ENCODE measurements around the gene SERPINA4. TPM values are rescaled to one million over a fixed set of nuclear protein-coding genes. Genes with fewer than 3 reads are reported as not detected.

The SERPINA4 gene
- polyA plus RNA-seq, 3 donors = 1.1 to 76.1 TPM; not detected in 1

- H3K27ac ChIP-seq (ENCODE audit: low read depth, low read length) = no peak overlapping the region
- WGBS, 3 donors = 27 to 80% (median 71%) methylated on average over 7 of the region's 7 CpGs
Observed at GRCh38 chr14:94582199-94582750, 21.0 kb downstream of the SERPINA4 start.

GRCh38 chr14:94582851-94583250, 21.6 kb downstream of the SERPINA4 start:
- H3K27ac ChIP-seq (ENCODE audit: low read depth, low read length) = no peak overlapping the region
- 66 to 94% (median 92%) methylated on average over 3 of the region's 3 CpGs for WGBS, 3 donors

GRCh38 chr14:94583557-94583956, 22.3 kb downstream of the SERPINA4 start:
- WGBS, 3 donors = 86 to 99% (median 93%) methylated on average over 4 of the region's 4 CpGs
- no peak overlapping the region for H3K27ac ChIP-seq (ENCODE audit: low read depth, low read length)

- 77 to 80% (median 80%) methylated on average over 5 of the region's 5 CpGs for WGBS, 3 donors
- H3K27ac ChIP-seq (ENCODE audit: low read depth, low read length) = no peak overlapping the region
Observed at GRCh38 chr14:94584591-94585280, 23.5 kb downstream of the SERPINA4 start.

GRCh38 chr14:94586635-94587034, 25.4 kb downstream of the SERPINA4 start:
- 87 to 89% (median 88%) methylated on average over 4 of the region's 4 CpGs for WGBS, 3 donors
- H3K27ac ChIP-seq (ENCODE audit: low read depth, low read length) = no peak overlapping the region

GRCh38 chr14:94588311-94588710, 27.1 kb downstream of the SERPINA4 start:
- 67 to 84% (median 72%) methylated on average over 4 of the region's 4 CpGs for WGBS, 3 donors

GRCh38 chr14:94591073-94591472, 29.8 kb downstream of the SERPINA4 start:
- no peak overlapping the region for H3K27ac ChIP-seq (ENCODE audit: low read depth, low read length)

More at GRCh38 chr14:94588311-94588710, 27.1 kb downstream of the SERPINA4 start:
- no peak overlapping the region for H3K27ac ChIP-seq (ENCODE audit: low read depth, low read length)

GRCh38 chr14:94591871-94592270, 30.6 kb downstream of the SERPINA4 start:
- 94 to 96% (median 95%) methylated on average over 8 of the region's 8 CpGs for WGBS, 3 donors
- H3K27ac ChIP-seq (ENCODE audit: low read depth, low read length) = no peak overlapping the region

- no peak overlapping the region for H3K27ac ChIP-seq (ENCODE audit: low read depth, low read length)
Observed at GRCh38 chr14:94592457-94592856, 31.2 kb downstream of the SERPINA4 start.

- WGBS, 3 donors = 79 to 90% (median 87%) methylated on average over 3 of the region's 3 CpGs
- H3K27ac ChIP-seq (ENCODE audit: low read depth, low read length) = no peak overlapping the region
Observed at GRCh38 chr14:94593376-94593748, 32.1 kb downstream of the SERPINA4 start.

- 72 to 84% (median 82%) methylated on average over 4 of the region's 4 CpGs for WGBS, 3 donors
- H3K27ac ChIP-seq (ENCODE audit: low read depth, low read length) = no peak overlapping the region
Observed at GRCh38 chr14:94593749-94594431, 32.6 kb downstream of the SERPINA4 start.

- no peak overlapping the region for H3K27ac ChIP-seq (ENCODE audit: low read depth, low read length)
- 86 to 93% (median 91%) methylated on average over 7 of the region's 7 CpGs for WGBS, 3 donors
Observed at GRCh38 chr14:94594441-94594840, 33.2 kb downstream of the SERPINA4 start.

GRCh38 chr14:94595912-94596311, 34.7 kb downstream of the SERPINA4 start:
- H3K27ac ChIP-seq (ENCODE audit: low read depth, low read length) = no peak overlapping the region
- 65 to 86% (median 82%) methylated on average over 2 of the region's 2 CpGs for WGBS, 3 donors

GRCh38 chr14:94596361-94596760, 35.1 kb downstream of the SERPINA4 start:
- WGBS, 3 donors = 89 to 92% (median 89%) methylated on average over 9 of the region's 9 CpGs
- H3K27ac ChIP-seq (ENCODE audit: low read depth, low read length) = no peak overlapping the region

GRCh38 chr14:94597788-94598187, 36.5 kb downstream of the SERPINA4 start:
- WGBS, 3 donors = 65 to 94% (median 89%) methylated on average over 5 of the region's 5 CpGs
- H3K27ac ChIP-seq (ENCODE audit: low read depth, low read length) = no peak overlapping the region

GRCh38 chr14:94598506-94598815, 37.2 kb downstream of the SERPINA4 start:
- 66 to 82% (median 78%) methylated on average over 7 of the region's 7 CpGs for WGBS, 3 donors
- no peak overlapping the region for H3K27ac ChIP-seq (ENCODE audit: low read depth, low read length)

- 26 to 69% (median 64%) methylated on average over 11 of the region's 11 CpGs for WGBS, 3 donors
- no peak overlapping the region for H3K27ac ChIP-seq (ENCODE audit: low read depth, low read length)
Observed at GRCh38 chr14:94598816-94599655, 37.8 kb downstream of the SERPINA4 start.

- 32 to 34% (median 33%) methylated on average over 3 of the region's 3 CpGs for whole genome bisulfite sequencing, 3 donors
- H3K27ac ChIP-seq (ENCODE audit: low read depth, low read length) = no peak overlapping the region
Observed at GRCh38 chr14:94599656-94600004, 38.4 kb downstream of the SERPINA4 start.

- WGBS, 3 donors = 59 to 84% (median 82%) methylated on average over 11 of the region's 11 CpGs
Observed at GRCh38 chr14:94600148-94600545, 38.9 kb downstream of the SERPINA4 start.

More at GRCh38 chr14:94600148-94600545, 38.9 kb downstream of the SERPINA4 start:
- H3K27ac ChIP-seq (ENCODE audit: low read depth, low read length) = no peak overlapping the region
